Vagina (tissue), 2 donors: ENCODE data around the gene HSPA5. TPM values are rescaled to one million over a fixed set of nuclear protein-coding genes. Genes with fewer than 3 reads are reported as not detected.

Source experiments
- DNase-seq, 2 donors: peaks; one replicate each; pipeline ENCODE4 v3.0.0-alpha.2; 2017; ENCODE audit errors: extremely low spot score in 2 of 2
- H3K27ac ChIP-seq: fragments of 200-600 bp; sonication (generic); one replicate; pipeline ENCODE4 v1.5.1; 2019
- H3K27me3 ChIP-seq: fragments of 200-600 bp; sonication (generic); one replicate; pipeline ENCODE4 v1.5.1; 2019
- H3K36me3 ChIP-seq, 2 donors: fragments of 200-600 bp; sonication (generic); one replicate each; pipeline ENCODE4 v1.5.1; 2017 to 2019
- H3K4me1 ChIP-seq: fragments of 200-600 bp; sonication (generic); one replicate; pipeline ENCODE4 v1.5.1; 2019
- H3K4me3 ChIP-seq, 2 donors: fragments of 200-600 bp; sonication (generic); 1 replicate in 1 of 2; 2 replicates in 1 of 2; pipeline ENCODE4 v1.5.1; 2016 to 2019
- H3K9me3 ChIP-seq: fragments of 200-600 bp; sonication (generic); one replicate; pipeline ENCODE4 v1.5.1; 2019
- CTCF ChIP-seq, 3 experiments: fragments of 450-650 bp in 2 of 3; fragments of 200-600 bp in 1 of 3; sonication (generic) in 1 of 3; IDR thresholded peaks; one replicate each; pipeline ENCODE4 v1.5.1; 2017 to 2019; ENCODE audit warnings: antibody characterized with exemption in 3 of 3, mild to moderate bottlenecking in 2 of 3, moderate library complexity in 2 of 3
- POLR2A ChIP-seq, 2 donors: fragments of 450-650 bp; IDR thresholded peaks; one replicate each; pipeline ENCODE4 v1.6.1; 2017; ENCODE audit warnings: antibody characterized with exemption in 2 of 2, mild to moderate bottlenecking in 2 of 2, moderate library complexity in 2 of 2
- POLR2AphosphoS5 ChIP-seq, 2 donors: sonication (generic); formaldehyde crosslinking; IDR thresholded peaks; one replicate each; pipeline ENCODE4 v1.9.0; 2017; ENCODE audit warnings: antibody characterized with exemption in 2 of 2, mild to moderate bottlenecking in 2 of 2, low read depth in 1 of 2; ENCODE audit not compliant: insufficient read depth in 1 of 2
- intact Hi-C: fragments of 100-400 bp; cut with DNase I; formaldehyde crosslinking; loops from one replicate; pipeline ENCODE4 v1.15.1; 2023
- small RNA-seq: library from RNA; depleted of rRNA; stranded (forward); fragments of <200 nt; gene quantifications from one replicate; pipeline ENCODE3, GENCODE V24; 2016
- total RNA-seq: library from RNA; depleted of rRNA; stranded (reverse); fragments of >200 nt; gene quantifications from one replicate; pipeline ENCODE4 v1.2.3, GENCODE V29; 2016

Gene HSPA5
- total RNA-seq, 1 donor from 2014 or later, result 88.4 TPM

- H3K4me1 ChIP-seq, result peaks cover 52% of the 10 kb centered on the region
Measured at GRCh38 chr9:125189361-125190289, 51.5 kb downstream of the HSPA5 start, which contains the start of gene PPP6C. TSS of gene PPP6C (minus strand) at chr9:125189803. CDS start at chr9:125189718, 85 bp downstream.

GRCh38 chr9:125189011-125189360 is 52.2 kb downstream of the HSPA5 start:
- Histone ChIP-seq H3K4me1 (peaks cover 59% of the 10 kb centered on the region), H3K36me3 (no peaks in the 10 kb centered on the region), H3K27me3 (no peaks in the 10 kb centered on the region), H3K27ac (peak overlapping the region; percentile 92), H3K9me3 (no peaks in the 10 kb centered on the region), H3K4me3 (peak overlapping the region; percentile 68 to 98)
- intact Hi-C loops, result loop anchor here (10.0 kb wide), 1 partner anchor 56 kb away; the partner anchor contains the start of gene HSPA5
- TF ChIP-seq POLR2AphosphoS5 (IDR thresholded peaks at IDR 0.05; ENCODE audit: insufficient read depth in 1 of 2, low read depth in 1 of 2) (no peak), POLR2A (IDR thresholded peaks at IDR 0.05) (no peak), CTCF (IDR thresholded peaks at IDR 0.05) (no peak)
- DNase-seq, result no peak

More at GRCh38 chr9:125189361-125190289, 51.5 kb downstream of the HSPA5 start, which contains the start of gene PPP6C:
- peak within 1 kb of the TSS; percentile 92 for H3K27ac ChIP-seq
- no peaks in the 10 kb centered on the region for H3K9me3 ChIP-seq
- TF ChIP-seq POLR2AphosphoS5 (IDR thresholded peaks at IDR 0.05; ENCODE audit: insufficient read depth in 1 of 2, low read depth in 1 of 2) (peak; percentile 94), POLR2A (IDR thresholded peaks at IDR 0.05) (peak in 1 of 2 donors; percentile 67), CTCF (IDR thresholded peaks at IDR 0.05) (peak; percentile 43 to 63 (median 49))
- intact Hi-C loops, result loop anchor here (10.0 kb wide), 1 partner anchor 55 kb away; the partner anchor contains the start of gene HSPA5
- peak within 1 kb of the TSS; percentile 68 to 98 for H3K4me3 ChIP-seq
- no peaks in the 10 kb centered on the region for H3K27me3 ChIP-seq
- no peaks in the 10 kb centered on the region for H3K36me3 ChIP-seq
- DNase-seq, result peak in 1 of 2 donors; percentile 92

Small RNA genes lying within 50 kb of the gene (small RNA-seq; reads per million reads assigned to genes)
- gene AL354710.1, result not detected

Other genes with a start within 250 kb of the HSPA5 start
- gene SCAI, start 97.8 kb downstream of the HSPA5 start, total RNA-seq, result 15.7 TPM
- gene PPP6C, start 51.5 kb downstream of the HSPA5 start, total RNA-seq, result 26.8 TPM
- gene RABEPK, start 40.8 kb downstream of the HSPA5 start, total RNA-seq, result 14.7 TPM
- gene GAPVD1, start 20.5 kb upstream of the HSPA5 start, total RNA-seq, result 54.8 TPM